ENCODE data around the gene DUSP8. TPM values are rescaled to one million over a fixed set of nuclear protein-coding genes. Genes with fewer than 3 reads are reported as not detected.

Gene DUSP8
- polyA plus RNA-seq, 2 of the 4 experiments (the other 2 are of a cell fraction): 0.72 to 2.6 TPM

DNA sequence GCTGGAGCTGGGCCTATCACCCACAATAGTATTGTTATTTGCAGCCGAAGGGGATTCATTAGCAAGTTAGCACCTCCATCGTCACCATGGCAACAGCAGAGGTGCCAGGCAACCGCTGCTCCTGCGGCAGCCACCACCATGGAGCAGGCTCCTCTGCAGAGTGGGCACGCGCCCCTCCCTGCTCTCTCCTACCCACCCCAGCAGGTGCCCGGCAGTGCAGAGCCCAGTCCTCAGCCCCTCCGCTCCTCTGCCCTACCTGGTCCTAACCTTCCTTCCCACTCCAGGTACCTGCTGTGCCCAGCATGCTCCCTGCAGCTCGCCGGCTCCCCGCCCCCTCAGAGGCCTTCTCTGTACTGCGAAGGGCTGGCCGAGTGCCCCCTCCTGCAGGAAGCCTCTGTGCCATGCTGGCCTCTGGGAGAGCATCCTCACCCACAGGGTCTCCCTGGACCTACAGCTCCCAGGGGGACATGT is 3.6 kb downstream of the DUSP8 start:
- FAIRE-seq: no peak
- POLR2A ChIA-PET: no interaction called here

DNA sequence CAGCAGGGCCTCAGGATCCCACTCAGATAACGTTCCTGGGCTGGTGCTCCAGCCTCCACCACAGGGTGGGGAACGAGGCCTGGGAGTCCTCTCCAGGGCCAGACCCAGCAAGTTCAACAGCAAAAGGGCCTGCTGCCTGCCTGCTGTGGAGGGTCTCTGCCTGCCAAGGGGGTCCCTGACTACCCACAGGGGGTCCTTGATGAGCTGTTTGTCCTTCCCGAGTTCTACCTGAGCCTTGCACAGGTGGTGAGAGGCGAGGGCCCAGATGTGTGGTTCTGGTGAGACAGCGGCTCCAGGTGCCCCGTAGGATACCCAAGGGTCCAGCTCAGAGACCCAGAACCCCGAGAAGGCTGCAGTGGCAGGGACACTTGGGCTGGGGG is 4.4 kb downstream of the DUSP8 start:
- DNase-seq (ENCODE audit: low read depth in 1 of 2, low spot score in 1 of 2) (no peak), FAIRE-seq (no peak), ATAC-seq (no peak)
- no peak for TF ChIP-seq PHF8 (IDR thresholded peaks at IDR 0.05; ENCODE audit: borderline replicate concordance, low read depth)
- TF ChIP-seq, protein P1, sequence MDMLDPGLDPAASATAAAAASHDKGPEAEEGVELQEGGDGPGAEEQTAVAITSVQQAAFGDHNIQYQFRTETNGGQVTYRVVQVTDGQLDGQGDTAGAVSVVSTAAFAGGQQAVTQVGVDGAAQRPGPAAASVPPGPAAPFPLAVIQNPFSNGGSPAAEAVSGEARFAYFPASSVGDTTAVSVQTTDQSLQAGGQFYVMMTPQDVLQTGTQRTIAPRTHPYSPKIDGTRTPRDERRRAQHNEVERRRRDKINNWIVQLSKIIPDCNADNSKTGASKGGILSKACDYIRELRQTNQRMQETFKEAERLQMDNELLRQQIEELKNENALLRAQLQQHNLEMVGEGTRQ (IDR thresholded peaks at IDR 0.05): no peak
- no peak for TF ChIP-seq ZFP36 (IDR thresholded peaks at IDR 0.05; ENCODE audit: borderline replicate concordance, partially characterized antibody)
- no peak for TF ChIP-seq NFE2L2 (conservative IDR thresholded peaks at IDR 0.05; ENCODE audit: low read length)
- TF ChIP-seq ZNF302 (CRISPR knock-in tag; IDR thresholded peaks at IDR 0.05): no peak
- no peak for TF ChIP-seq ZSCAN20 (CRISPR knock-in tag; IDR thresholded peaks at IDR 0.05)
- ChIA-PET CTCF (interaction anchor here (0.9 to 26.3 kb wide), 8 partner anchors 8 to 274 kb away, joined by 3 to 719 read pairs (median 4); partner anchors contain the start of gene KRTAP5-2), POLR2A (no interaction called here)
- Histone ChIP-seq H3K4me1 (peaks cover 33% of the 10 kb centered on the region), H3K4me2 (no peak overlapping the region), H3K9me3 (no peaks in the 10 kb centered on the region), H3K4me3 (no peak overlapping the region), H3K27ac (no peak overlapping the region)
- WGBS (ENCODE audit: missing lambda C conversion rate): 75% methylated on average over 6 of the region's 7 CpGs

More for the DNA sequence above, 3.6 kb downstream of the DUSP8 start:
- no peak for ATAC-seq
- 82% methylated on average over 13 of the region's 13 CpGs for WGBS (ENCODE audit: missing lambda C conversion rate)
- H3K4me2 ChIP-seq: no peak overlapping the region
- CTCF ChIA-PET: interaction anchor here (1.8 to 26.3 kb wide), 3 partner anchors 9 to 275 kb away, joined by 4 to 719 read pairs (median 16); no protein-coding TSS in a partner anchor
- H3K4me1 ChIP-seq: peaks cover 40% of the 10 kb centered on the region
- TF ChIP-seq SMC3 (IDR thresholded peaks at IDR 0.05): no peak
- no peak for TF ChIP-seq CEBPB (IDR thresholded peaks at IDR 0.05)
- TF ChIP-seq PHF8 (IDR thresholded peaks at IDR 0.05; ENCODE audit: borderline replicate concordance, low read depth): no peak
- TF ChIP-seq FOSL2 (IDR thresholded peaks at IDR 0.05): no peak
- TF ChIP-seq FOSL2 (CRISPR knock-in tag; IDR thresholded peaks at IDR 0.05): no peak
- TF ChIP-seq, protein P2, sequence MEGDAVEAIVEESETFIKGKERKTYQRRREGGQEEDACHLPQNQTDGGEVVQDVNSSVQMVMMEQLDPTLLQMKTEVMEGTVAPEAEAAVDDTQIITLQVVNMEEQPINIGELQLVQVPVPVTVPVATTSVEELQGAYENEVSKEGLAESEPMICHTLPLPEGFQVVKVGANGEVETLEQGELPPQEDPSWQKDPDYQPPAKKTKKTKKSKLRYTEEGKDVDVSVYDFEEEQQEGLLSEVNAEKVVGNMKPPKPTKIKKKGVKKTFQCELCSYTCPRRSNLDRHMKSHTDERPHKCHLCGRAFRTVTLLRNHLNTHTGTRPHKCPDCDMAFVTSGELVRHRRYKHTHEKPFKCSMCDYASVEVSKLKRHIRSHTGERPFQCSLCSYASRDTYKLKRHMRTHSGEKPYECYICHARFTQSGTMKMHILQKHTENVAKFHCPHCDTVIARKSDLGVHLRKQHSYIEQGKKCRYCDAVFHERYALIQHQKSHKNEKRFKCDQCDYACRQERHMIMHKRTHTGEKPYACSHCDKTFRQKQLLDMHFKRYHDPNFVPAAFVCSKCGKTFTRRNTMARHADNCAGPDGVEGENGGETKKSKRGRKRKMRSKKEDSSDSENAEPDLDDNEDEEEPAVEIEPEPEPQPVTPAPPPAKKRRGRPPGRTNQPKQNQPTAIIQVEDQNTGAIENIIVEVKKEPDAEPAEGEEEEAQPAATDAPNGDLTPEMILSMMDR (IDR thresholded peaks at IDR 0.05): no peak
- no peak for TF ChIP-seq MAZ (IDR thresholded peaks at IDR 0.05; ENCODE audit: borderline replicate concordance, low read depth, low read length)
- TF ChIP-seq, protein P3, sequence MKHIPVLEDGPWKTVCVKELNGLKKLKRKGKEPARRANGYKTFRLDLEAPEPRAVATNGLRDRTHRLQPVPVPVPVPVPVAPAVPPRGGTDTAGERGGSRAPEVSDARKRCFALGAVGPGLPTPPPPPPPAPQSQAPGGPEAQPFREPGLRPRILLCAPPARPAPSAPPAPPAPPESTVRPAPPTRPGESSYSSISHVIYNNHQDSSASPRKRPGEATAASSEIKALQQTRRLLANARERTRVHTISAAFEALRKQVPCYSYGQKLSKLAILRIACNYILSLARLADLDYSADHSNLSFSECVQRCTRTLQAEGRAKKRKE (CRISPR knock-in tag; IDR thresholded peaks at IDR 0.05; ENCODE audit: low read depth): no peak
- TF ChIP-seq EP300 (IDR thresholded peaks at IDR 0.05): no peak
- no peak for TF ChIP-seq HOXB5 (CRISPR knock-in tag; IDR thresholded peaks at IDR 0.05)
- TF ChIP-seq JUNB (IDR thresholded peaks at IDR 0.05): no peak
- no peak for TF ChIP-seq MYC (IDR thresholded peaks at IDR 0.05; ENCODE audit: borderline replicate concordance, low read length)
- TF ChIP-seq, protein P4, sequence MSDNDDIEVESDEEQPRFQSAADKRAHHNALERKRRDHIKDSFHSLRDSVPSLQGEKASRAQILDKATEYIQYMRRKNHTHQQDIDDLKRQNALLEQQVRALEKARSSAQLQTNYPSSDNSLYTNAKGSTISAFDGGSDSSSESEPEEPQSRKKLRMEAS (IDR thresholded peaks at IDR 0.05): no peak
- TF ChIP-seq FOSB (CRISPR knock-in tag; IDR thresholded peaks at IDR 0.05): no peak
- H3K9me3 ChIP-seq: no peaks in the 10 kb centered on the region
- H3K4me3 ChIP-seq: no peak overlapping the region
- no peak for DNase-seq (ENCODE audit: low read depth in 1 of 2, low spot score in 1 of 2)
- no peak overlapping the region for H3K27ac ChIP-seq

DNA sequence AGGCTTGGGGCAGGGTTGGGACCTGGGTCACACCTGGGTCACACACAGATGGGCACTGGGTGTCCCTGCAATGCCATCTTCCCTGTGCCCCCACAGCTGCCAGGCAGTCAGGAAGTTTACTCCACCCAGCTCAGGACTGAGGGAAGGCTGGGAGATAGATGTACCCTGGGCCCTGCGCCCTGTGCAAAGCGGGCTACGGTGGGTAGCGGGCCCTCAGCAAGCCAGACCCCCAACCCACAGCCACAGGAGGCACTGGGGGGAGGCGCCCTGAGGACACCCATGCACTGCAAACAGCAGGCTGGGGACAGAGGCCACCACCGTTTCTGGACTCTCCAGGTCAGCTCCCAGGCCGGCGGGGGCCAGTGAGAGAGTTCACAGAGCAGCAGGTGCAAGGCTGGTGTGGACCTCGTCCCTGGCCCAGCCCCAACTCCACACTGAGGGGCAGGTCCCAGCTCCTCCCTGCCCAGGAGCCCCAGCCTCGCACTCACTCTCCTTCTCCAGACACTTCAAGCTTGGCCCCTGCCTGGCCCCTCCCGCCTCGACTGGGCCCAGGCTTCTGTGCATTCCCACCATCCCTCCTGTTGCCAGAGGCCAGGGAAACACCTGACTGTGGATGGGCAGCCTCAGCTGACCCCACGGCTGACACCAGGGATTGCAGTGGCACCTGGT is 4.9 kb downstream of the DUSP8 start:
- POLR2A ChIA-PET: no interaction called here
- no peak for FAIRE-seq
- H3K4me2 ChIP-seq: no peak overlapping the region
- H3K4me3 ChIP-seq: no peak overlapping the region
- peak in 1 of 2 experiments; percentile 2; a peak in 1 of 6 replicates for ATAC-seq
- H3K9me3 ChIP-seq: no peaks in the 10 kb centered on the region
- CTCF ChIA-PET: interaction anchor here (0.9 to 26.3 kb wide), 7 partner anchors 8 to 31 kb away, joined by 3 to 719 read pairs (median 4); partner anchors contain the start of gene KRTAP5-2
- H3K4me1 ChIP-seq: peaks cover 33% of the 10 kb centered on the region
- DNase-seq (ENCODE audit: low read depth in 1 of 2, low spot score in 1 of 2): no peak
- no peak overlapping the region for H3K27ac ChIP-seq
- WGBS (ENCODE audit: missing lambda C conversion rate): 49% methylated on average over 5 of the region's 13 CpGs
- no peak for TF ChIP-seq CBX2 (IDR thresholded peaks at IDR 0.05; ENCODE audit: borderline replicate concordance, low read depth)
- TF ChIP-seq HEYL (CRISPR knock-in tag; IDR thresholded peaks at IDR 0.05): no peak
- no peak for TF ChIP-seq GATA3 (IDR thresholded peaks at IDR 0.05; ENCODE audit: borderline replicate concordance)
- TF ChIP-seq, protein P2 (IDR thresholded peaks at IDR 0.05): 0 out of 3 replicates have a peak, but pooled peaks have one; percentile 6
- no peak for TF ChIP-seq NPAS2 (CRISPR knock-in tag; IDR thresholded peaks at IDR 0.05; ENCODE audit: borderline replicate concordance)
- TF ChIP-seq ESRRA (IDR thresholded peaks at IDR 0.05; ENCODE audit: borderline replicate concordance, low read length): no peak

Data from A549 (cell line).